Skeletal muscle cell (primary cell): Measurements from ENCODE around the gene GPSM3.

ENCODE experiments used
- DNase-seq: peaks from one replicate; pipeline ENCODE4 v3.0.0-alpha.2; 2010; ENCODE audit warnings: low read depth
- H3K4me3 ChIP-seq: 2 replicates; pipeline ENCODE4 v1.5.1; 2011; ENCODE audit warnings: low read depth, mild to moderate bottlenecking, control low read depth, low read length, moderate library complexity

Gene GPSM3

GRCh38 chr6:32177183-32177787 is 15.2 kb downstream of the GPSM3 start:
- DNase-seq: no peak
- H3K4me3 ChIP-seq: peak overlapping the region; percentile 99

- DNase-seq: no peak
- peak overlapping the region; percentile 99 for H3K4me3 ChIP-seq
These were observed 15.8 kb downstream of the GPSM3 start for GRCh38 chr6:32176476-32177182.

GRCh38 chr6:32175711-32176475 is 16.6 kb downstream of the GPSM3 start, which contains the start of gene AGPAT1:
Gene AGPAT1, minus strand, starts transcription at chr6:32176084. Its CDS starts 4,588 bp downstream, at chr6:32171496.
- DNase-seq: peak; percentile 94

GRCh38 chr6:32175322-32175710 is 17.1 kb downstream of the GPSM3 start:
- DNase-seq: no peak
- peak overlapping the region; percentile 99 for H3K4me3 ChIP-seq

More at GRCh38 chr6:32175711-32176475, 16.6 kb downstream of the GPSM3 start, which contains the start of gene AGPAT1:
- H3K4me3 ChIP-seq: peak within 1 kb of the TSS; percentile 99

GRCh38 chr6:32174416-32174815 is 18.0 kb downstream of the GPSM3 start:
- peak overlapping the region; percentile 99 for H3K4me3 ChIP-seq

GRCh38 chr6:32173051-32173727 is 19.3 kb downstream of the GPSM3 start:
- DNase-seq: no peak
- no peak overlapping the region for H3K4me3 ChIP-seq

More at GRCh38 chr6:32174416-32174815, 18.0 kb downstream of the GPSM3 start:
- DNase-seq: no peak

GRCh38 chr6:32171234-32171633 is 21.2 kb downstream of the GPSM3 start:
- no peak overlapping the region for H3K4me3 ChIP-seq
- DNase-seq: no peak

GRCh38 chr6:32170294-32170693 is 22.1 kb downstream of the GPSM3 start:
- H3K4me3 ChIP-seq: no peak overlapping the region
- DNase-seq: no peak

- DNase-seq: no peak
- H3K4me3 ChIP-seq: no peak overlapping the region
These were observed 23.4 kb downstream of the GPSM3 start for GRCh38 chr6:32168807-32169591.

- no peak for DNase-seq
- H3K4me3 ChIP-seq: no peak overlapping the region
These were observed 24.1 kb downstream of the GPSM3 start for GRCh38 chr6:32168350-32168749.

- no peak for DNase-seq
- H3K4me3 ChIP-seq: no peak overlapping the region
These were observed 24.6 kb downstream of the GPSM3 start for GRCh38 chr6:32167761-32168262.

- no peak for DNase-seq
These were observed 25.2 kb downstream of the GPSM3 start for GRCh38 chr6:32167154-32167760.

GRCh38 chr6:32166411-32167061 is 25.9 kb downstream of the GPSM3 start:
- no peak for DNase-seq
- H3K4me3 ChIP-seq: no peak overlapping the region

More at GRCh38 chr6:32167154-32167760, 25.2 kb downstream of the GPSM3 start:
- H3K4me3 ChIP-seq: no peak overlapping the region

- no peak within 1 kb of the TSS for H3K4me3 ChIP-seq
- no peak for DNase-seq
These were observed 28.1 kb downstream of the GPSM3 start, which contains the start of gene EGFL8 for GRCh38 chr6:32164295-32164694. Gene EGFL8, plus strand, starts transcription at chr6:32164595. Its CDS starts 1,571 bp downstream, at chr6:32166166.

GRCh38 chr6:32163559-32164258 is 28.7 kb downstream of the GPSM3 start:
- DNase-seq: no peak
- H3K4me3 ChIP-seq: no peak overlapping the region

GRCh38 chr6:32158052-32158451 is 34.4 kb downstream of the GPSM3 start:
- H3K4me3 ChIP-seq: no peak overlapping the region
- DNase-seq: no peak

- no peak for DNase-seq
- H3K4me3 ChIP-seq: no peak overlapping the region
These were observed 35.6 kb downstream of the GPSM3 start for GRCh38 chr6:32156891-32157290.
